IMR-90 (cell line): ENCODE measurements around the gene LRRC15.

Source experiments
- MAFK ChIP-seq: IDR thresholded peaks from 2 replicates; pipeline ENCODE4 v1.6.1; 2012; ENCODE audit warnings: low read depth, low read length, improper control_type of control experiment
- MXI1 ChIP-seq: IDR thresholded peaks from 2 replicates; pipeline ENCODE4 v1.6.1; 2012; ENCODE audit warnings: low read depth, mild to moderate bottlenecking, low read length, moderate library complexity, borderline replicate concordance
- NFE2L2 ChIP-seq: fragments of 150-350 bp; IDR thresholded peaks from 2 replicates; pipeline ENCODE4 v1.6.1; 2016; ENCODE audit warnings: low read depth, mild to moderate bottlenecking, low read length
- POLR2A ChIP-seq: IDR thresholded peaks from 2 replicates; pipeline ENCODE4 v1.6.1; 2012; ENCODE audit warnings: mild to moderate bottlenecking, low read depth, low read length
- RAD21 ChIP-seq: IDR thresholded peaks from 2 replicates; pipeline ENCODE4 v1.6.1; 2012; ENCODE audit warnings: low read length, improper control_type of control experiment
- SMC3 ChIP-seq: fragments of 150-350 bp; IDR thresholded peaks from 2 replicates; pipeline ENCODE4 v1.6.1; 2016; ENCODE audit warnings: low read depth, mild to moderate bottlenecking, antibody characterized with exemption, low read length, moderate library complexity
- TF ChIP-seq, protein P1 (sequence below): conservative IDR thresholded peaks from 2 replicates; pipeline ENCODE4 v1.5.1; 2012; ENCODE audit warnings: mild to moderate bottlenecking, low read depth, low read length, improper control_type of control experiment
- TF ChIP-seq, protein P2 (sequence below): fragments of 150-350 bp; IDR thresholded peaks from 2 replicates; pipeline ENCODE4 v1.6.1; 2017; ENCODE audit warnings: mild to moderate bottlenecking, antibody characterized with exemption, low read length, low read depth

DNA sequence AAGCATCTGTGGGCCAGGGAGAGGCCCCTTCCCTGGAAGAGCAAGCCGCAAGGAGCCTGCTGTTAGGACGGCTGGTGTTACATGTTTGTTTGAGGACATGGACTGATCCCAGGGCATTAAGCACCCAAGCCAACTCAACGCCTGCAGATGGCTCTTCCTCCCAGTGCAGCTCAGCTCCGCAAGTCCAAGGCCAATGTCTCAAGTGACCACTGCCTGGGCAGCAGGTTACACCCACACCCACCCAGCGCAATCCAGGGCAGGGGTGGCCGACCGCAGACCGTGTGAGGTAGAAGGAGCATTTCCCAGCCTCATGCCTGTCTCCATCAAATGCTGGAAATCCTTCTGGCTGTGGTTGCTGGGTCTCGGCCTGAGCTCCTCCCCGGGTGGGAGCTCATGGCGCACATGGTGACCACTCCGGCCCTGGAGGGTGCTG lies 15.0 kb upstream of the LRRC15 start:
- TF ChIP-seq, protein P1, sequence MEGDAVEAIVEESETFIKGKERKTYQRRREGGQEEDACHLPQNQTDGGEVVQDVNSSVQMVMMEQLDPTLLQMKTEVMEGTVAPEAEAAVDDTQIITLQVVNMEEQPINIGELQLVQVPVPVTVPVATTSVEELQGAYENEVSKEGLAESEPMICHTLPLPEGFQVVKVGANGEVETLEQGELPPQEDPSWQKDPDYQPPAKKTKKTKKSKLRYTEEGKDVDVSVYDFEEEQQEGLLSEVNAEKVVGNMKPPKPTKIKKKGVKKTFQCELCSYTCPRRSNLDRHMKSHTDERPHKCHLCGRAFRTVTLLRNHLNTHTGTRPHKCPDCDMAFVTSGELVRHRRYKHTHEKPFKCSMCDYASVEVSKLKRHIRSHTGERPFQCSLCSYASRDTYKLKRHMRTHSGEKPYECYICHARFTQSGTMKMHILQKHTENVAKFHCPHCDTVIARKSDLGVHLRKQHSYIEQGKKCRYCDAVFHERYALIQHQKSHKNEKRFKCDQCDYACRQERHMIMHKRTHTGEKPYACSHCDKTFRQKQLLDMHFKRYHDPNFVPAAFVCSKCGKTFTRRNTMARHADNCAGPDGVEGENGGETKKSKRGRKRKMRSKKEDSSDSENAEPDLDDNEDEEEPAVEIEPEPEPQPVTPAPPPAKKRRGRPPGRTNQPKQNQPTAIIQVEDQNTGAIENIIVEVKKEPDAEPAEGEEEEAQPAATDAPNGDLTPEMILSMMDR, result no peak
- TF ChIP-seq MXI1 (no peak), POLR2A (no peak), SMC3 (no peak), NFE2L2 (no peak), RAD21 (no peak), MAFK (no peak)
- TF ChIP-seq, protein P2, sequence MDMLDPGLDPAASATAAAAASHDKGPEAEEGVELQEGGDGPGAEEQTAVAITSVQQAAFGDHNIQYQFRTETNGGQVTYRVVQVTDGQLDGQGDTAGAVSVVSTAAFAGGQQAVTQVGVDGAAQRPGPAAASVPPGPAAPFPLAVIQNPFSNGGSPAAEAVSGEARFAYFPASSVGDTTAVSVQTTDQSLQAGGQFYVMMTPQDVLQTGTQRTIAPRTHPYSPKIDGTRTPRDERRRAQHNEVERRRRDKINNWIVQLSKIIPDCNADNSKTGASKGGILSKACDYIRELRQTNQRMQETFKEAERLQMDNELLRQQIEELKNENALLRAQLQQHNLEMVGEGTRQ, result no peak
